ENCODE data around the gene F13A1.

F13A1 gene

GRCh38 chr6:6284221-6284966, 36.1 kb downstream of the F13A1 start:
- TF ChIP-seq EZH2phosphoT487 (conservative IDR thresholded peaks at IDR 0.05; ENCODE audit: low read length): no peak
- TF ChIP-seq, protein P1, sequence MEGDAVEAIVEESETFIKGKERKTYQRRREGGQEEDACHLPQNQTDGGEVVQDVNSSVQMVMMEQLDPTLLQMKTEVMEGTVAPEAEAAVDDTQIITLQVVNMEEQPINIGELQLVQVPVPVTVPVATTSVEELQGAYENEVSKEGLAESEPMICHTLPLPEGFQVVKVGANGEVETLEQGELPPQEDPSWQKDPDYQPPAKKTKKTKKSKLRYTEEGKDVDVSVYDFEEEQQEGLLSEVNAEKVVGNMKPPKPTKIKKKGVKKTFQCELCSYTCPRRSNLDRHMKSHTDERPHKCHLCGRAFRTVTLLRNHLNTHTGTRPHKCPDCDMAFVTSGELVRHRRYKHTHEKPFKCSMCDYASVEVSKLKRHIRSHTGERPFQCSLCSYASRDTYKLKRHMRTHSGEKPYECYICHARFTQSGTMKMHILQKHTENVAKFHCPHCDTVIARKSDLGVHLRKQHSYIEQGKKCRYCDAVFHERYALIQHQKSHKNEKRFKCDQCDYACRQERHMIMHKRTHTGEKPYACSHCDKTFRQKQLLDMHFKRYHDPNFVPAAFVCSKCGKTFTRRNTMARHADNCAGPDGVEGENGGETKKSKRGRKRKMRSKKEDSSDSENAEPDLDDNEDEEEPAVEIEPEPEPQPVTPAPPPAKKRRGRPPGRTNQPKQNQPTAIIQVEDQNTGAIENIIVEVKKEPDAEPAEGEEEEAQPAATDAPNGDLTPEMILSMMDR (IDR thresholded peaks at IDR 0.05; ENCODE audit: insufficient read depth, low read length, poor library complexity, severe bottlenecking): no peak

DNA sequence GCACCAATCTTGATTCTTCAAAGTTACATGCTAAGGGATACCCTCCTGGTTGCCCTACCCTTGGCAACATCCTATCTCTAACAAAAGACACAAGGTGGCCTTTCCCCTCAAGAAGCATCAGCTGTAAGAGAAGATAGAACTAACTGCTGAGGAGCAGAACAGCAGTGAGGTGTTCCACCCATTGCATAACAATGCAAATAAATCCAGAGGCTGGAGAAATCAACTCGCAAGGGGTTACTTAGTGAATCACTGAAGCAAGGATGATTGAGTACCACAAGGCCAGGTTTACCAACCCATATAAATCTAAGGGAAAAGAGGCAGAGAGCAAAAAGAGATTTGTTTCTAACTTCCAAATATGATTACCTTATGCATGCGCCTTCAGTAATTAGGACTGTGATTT, 36.7 kb downstream of the F13A1 start:
- Histone ChIP-seq H3K79me2 (ENCODE audit: insufficient read depth, low read length) (no peaks in the 10 kb centered on the region), H3K9me2 (replicated peaks; ENCODE audit: insufficient read depth, low read length) (no peaks in the 10 kb centered on the region), H3K9ac (ENCODE audit: low read length) (no peak overlapping the region), H3F3A (ENCODE audit: insufficient read depth) (no peaks in the 10 kb centered on the region), H2AFZ (ENCODE audit: low read depth, low read length, severe bottlenecking) (no peak overlapping the region), H4K20me1 (ENCODE audit: low read depth, low read length) (no peaks in the 10 kb centered on the region), H3K9me3 (ENCODE audit: insufficient read depth, low read length) (no peaks in the 10 kb centered on the region), H3K4me3 (ENCODE audit: insufficient read depth, low read length, poor library complexity, severe bottlenecking) (no peak overlapping the region), H3K36me3 (ENCODE audit: low read length) (no peaks in the 10 kb centered on the region), H3K27me3 (ENCODE audit: low read length) (no peaks in the 10 kb centered on the region), H3K4me2 (ENCODE audit: low read depth, low read length, poor library complexity, severe bottlenecking) (no peak overlapping the region), H3K27ac (ENCODE audit: low read depth, low read length) (no peak overlapping the region)
- TF ChIP-seq, protein P1 (IDR thresholded peaks at IDR 0.05; ENCODE audit: insufficient read depth, low read length, poor library complexity, severe bottlenecking): no peak
- no peak for TF ChIP-seq EZH2phosphoT487 (conservative IDR thresholded peaks at IDR 0.05; ENCODE audit: low read length)

More at GRCh38 chr6:6284221-6284966, 36.1 kb downstream of the F13A1 start:
- H2AFZ ChIP-seq (ENCODE audit: low read depth, low read length, severe bottlenecking): no peak overlapping the region
- no peaks in the 10 kb centered on the region for H3K79me2 ChIP-seq (ENCODE audit: insufficient read depth, low read length)
- H3K4me2 ChIP-seq (ENCODE audit: low read depth, low read length, poor library complexity, severe bottlenecking): no peak overlapping the region
- H4K20me1 ChIP-seq (ENCODE audit: low read depth, low read length): no peaks in the 10 kb centered on the region
- H3K27ac ChIP-seq (ENCODE audit: low read depth, low read length): no peak overlapping the region
- no peaks in the 10 kb centered on the region for H3K27me3 ChIP-seq (ENCODE audit: low read length)
- no peak overlapping the region for H3K9ac ChIP-seq (ENCODE audit: low read length)
- H3F3A ChIP-seq (ENCODE audit: insufficient read depth): no peaks in the 10 kb centered on the region
- H3K9me2 ChIP-seq (replicated peaks; ENCODE audit: insufficient read depth, low read length): no peaks in the 10 kb centered on the region
- H3K9me3 ChIP-seq (ENCODE audit: insufficient read depth, low read length): no peaks in the 10 kb centered on the region
- H3K36me3 ChIP-seq (ENCODE audit: low read length): no peaks in the 10 kb centered on the region
- no peak overlapping the region for H3K4me3 ChIP-seq (ENCODE audit: insufficient read depth, low read length, poor library complexity, severe bottlenecking)

DNA sequence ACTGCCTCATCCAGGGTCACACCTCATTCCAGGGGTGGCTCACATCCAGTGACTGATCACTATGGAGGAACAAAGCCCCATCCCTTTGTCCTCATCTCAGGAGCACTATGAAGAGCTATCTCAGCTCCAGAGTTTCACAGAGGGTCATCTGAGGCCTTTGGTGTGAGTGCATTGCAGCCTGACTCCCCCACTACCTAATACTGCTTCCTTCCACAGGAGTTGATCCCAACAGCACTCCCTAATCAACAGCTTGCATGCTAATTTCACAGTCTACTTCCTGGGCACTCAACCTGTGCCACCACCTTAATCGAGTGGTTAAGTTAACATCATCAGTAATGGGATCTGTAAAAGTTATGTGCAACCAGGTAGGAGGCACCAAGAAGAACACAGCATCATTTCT, 37.7 kb downstream of the F13A1 start:
- no peak overlapping the region for H2AFZ ChIP-seq (ENCODE audit: low read depth, low read length, severe bottlenecking)

More for the DNA sequence above, 37.7 kb downstream of the F13A1 start:
- Histone ChIP-seq H3K9me3 (ENCODE audit: insufficient read depth, low read length) (no peaks in the 10 kb centered on the region), H3K27me3 (ENCODE audit: low read length) (no peaks in the 10 kb centered on the region), H3K4me3 (ENCODE audit: insufficient read depth, low read length, poor library complexity, severe bottlenecking) (no peak overlapping the region), H3K9ac (ENCODE audit: low read length) (no peak overlapping the region), H4K20me1 (ENCODE audit: low read depth, low read length) (no peaks in the 10 kb centered on the region), H3F3A (ENCODE audit: insufficient read depth) (no peaks in the 10 kb centered on the region), H3K36me3 (ENCODE audit: low read length) (no peaks in the 10 kb centered on the region), H3K9me2 (replicated peaks; ENCODE audit: insufficient read depth, low read length) (no peaks in the 10 kb centered on the region), H3K27ac (ENCODE audit: low read depth, low read length) (no peak overlapping the region), H3K79me2 (ENCODE audit: insufficient read depth, low read length) (no peaks in the 10 kb centered on the region), H3K4me2 (ENCODE audit: low read depth, low read length, poor library complexity, severe bottlenecking) (no peak overlapping the region)
- TF ChIP-seq EZH2phosphoT487 (conservative IDR thresholded peaks at IDR 0.05; ENCODE audit: low read length): no peak
- TF ChIP-seq, protein P1 (IDR thresholded peaks at IDR 0.05; ENCODE audit: insufficient read depth, low read length, poor library complexity, severe bottlenecking): no peak
